Activated T-helper 1 cell treated with anti-CD3 and anti-CD28 coated beads, Interleukin-2, amount 50 U/mL, for 16 hours (primary cell): ENCODE measurements around the gene MUC22.
"Not testable (repeated sequence)": the region's sequence is repeated elsewhere in the genome, so short reads cannot be mapped to it uniquely, and the experiment has no call there.

Experiments
- DNase-seq, 2 donors: peaks; one replicate each; pipeline ENCODE4 v3.0.0-alpha.2; 2020; ENCODE audit warnings: low read depth in 1 of 2, low spot score in 1 of 2

MUC22 gene

DNA sequence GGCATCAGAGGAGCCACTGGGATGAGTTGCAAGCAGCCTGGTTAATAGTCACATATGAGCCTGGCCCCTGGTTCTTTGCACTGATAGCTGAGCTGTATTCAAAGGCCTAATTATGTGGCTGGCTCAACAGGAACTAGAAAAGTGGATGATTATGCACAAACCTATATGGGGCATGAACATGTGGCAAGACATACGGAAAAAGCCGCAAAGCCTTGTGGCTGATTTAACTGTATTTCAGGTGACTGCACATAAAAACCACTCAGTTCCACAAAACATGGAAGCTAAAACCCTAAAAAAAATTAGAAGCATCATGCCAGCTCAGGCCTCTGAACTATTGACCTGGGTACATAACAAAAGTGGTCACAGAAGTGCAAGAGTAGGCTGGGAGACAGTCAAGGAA, 13.0 kb upstream of the MUC22 start:
- DNase-seq = no peak

GRCh38 chr6:30998785-30999184, 11.5 kb upstream of the MUC22 start:
- no peak for DNase-seq

DNA sequence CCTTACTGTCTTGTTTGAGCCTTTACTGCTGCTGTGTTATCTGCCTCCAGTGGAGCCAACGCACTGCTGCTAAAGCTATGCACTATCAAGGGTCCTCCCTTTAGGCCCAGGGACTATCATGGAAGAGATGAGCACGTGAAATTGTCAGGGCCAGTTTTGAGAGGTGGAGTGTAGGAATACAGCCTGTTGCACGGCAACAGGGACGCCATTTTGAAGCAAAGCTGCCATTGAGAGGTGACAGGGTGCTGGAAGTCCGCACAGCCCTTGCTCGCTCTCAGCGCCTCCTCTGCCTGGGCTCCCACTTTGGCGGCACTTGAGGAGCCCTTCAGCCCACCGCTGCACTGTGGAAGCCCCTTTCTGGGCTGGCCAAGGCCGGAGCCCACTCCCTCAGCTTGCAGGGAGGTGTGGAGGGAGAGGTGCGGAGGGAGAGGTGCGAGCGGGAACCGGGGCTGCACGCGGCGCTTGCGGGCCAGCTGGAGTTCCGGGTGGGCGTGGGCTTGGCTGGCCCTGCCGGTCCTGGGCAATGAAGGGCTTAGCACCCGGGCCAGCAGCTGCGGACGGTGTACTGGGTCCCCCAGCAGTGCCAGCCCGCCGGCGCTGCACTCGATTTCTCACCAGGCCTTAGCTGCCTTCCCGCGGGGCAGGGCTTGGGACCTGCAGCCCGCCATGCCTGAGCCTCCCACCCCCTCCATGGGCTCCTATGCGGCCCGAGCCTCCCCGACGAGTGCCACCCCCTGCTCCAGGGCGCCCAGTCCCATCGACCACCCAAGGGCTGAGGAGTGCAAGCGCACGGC, 10.0 kb upstream of the MUC22 start:
- not testable (repeated sequence) for DNase-seq

GRCh38 chr6:31001281-31001888, 8.9 kb upstream of the MUC22 start:
- DNase-seq = no peak

DNA sequence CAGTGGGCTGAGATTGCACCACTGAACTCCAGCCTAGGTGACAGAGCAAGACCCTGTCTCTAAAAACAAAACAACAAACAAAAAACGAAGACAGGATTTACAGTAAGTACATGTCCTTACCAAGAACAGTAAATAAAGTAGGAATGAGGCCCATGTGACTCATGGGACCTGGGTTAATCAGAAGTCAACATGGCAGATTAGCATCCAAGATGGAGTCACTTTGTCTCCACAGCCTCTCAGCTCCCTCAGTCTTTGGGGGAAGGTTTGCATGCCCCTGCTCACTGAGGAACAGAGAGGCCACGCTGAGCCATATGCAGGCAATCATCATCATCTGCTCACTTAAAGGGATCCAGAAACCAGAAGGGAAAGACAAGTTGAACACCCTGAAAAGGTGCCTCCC, 7.8 kb upstream of the MUC22 start:
- DNase-seq = no peak

DNA sequence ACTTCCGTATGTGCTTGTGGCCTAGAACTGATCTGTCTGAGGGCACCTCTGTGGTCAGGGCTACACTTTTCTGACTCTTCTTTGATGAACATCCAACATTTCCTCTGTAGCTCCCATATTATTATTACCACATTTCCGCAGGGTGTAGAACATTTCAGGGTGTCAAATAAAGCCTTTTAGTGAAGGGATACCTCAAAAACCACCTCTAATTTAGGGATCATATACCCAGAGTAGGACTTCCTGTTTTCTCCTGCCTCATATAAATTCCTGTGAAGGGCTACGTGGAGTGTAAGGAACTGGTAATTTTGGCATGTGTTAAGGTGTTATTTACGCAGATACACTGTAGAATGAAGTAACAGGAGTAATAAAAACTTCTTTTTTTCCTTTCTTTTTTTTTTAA, 5.5 kb upstream of the MUC22 start:
- DNase-seq = no peak

DNA sequence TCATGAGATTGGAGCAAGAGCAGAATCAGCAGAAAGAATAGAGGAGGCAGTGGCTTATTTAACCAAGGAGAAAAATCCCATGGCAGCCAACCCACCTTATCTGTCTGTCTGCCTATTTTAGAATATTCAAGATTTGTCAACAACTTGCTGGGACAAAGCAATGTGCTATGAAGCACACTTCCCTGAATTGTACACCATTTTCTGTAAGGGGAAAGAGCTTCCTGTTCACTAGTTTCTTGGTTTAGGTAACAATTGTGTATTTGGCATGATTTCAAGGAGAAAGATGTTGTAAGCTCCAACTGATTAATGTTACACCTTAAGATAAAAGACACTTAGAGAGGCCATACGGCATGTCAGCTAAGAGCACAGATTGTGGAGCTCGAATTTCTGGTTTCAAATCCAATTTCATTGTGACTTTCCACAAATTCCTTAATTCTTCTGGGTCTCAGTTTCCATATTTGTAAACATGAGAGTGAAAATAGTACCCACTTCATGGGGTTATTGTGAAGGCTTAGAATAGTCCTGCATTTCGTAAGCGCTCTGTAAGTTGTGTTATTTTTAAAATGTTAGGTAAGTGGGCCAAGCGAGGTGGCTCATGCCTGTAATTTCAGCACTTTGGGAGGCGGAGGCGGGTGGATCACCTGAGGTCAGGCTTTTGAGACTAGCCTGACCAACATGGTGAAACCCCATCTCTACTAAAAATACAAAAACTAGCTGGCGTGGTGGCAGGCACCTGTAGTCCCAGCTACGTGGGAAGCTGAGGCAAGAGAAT, 4.8 kb upstream of the MUC22 start:
- DNase-seq = no peak

- no peak for DNase-seq
These were observed 2.6 kb upstream of the MUC22 start for GRCh38 chr6:31007694-31008093.

GRCh38 chr6:31008165-31008564, 2.1 kb upstream of the MUC22 start:
- DNase-seq = no peak

DNA sequence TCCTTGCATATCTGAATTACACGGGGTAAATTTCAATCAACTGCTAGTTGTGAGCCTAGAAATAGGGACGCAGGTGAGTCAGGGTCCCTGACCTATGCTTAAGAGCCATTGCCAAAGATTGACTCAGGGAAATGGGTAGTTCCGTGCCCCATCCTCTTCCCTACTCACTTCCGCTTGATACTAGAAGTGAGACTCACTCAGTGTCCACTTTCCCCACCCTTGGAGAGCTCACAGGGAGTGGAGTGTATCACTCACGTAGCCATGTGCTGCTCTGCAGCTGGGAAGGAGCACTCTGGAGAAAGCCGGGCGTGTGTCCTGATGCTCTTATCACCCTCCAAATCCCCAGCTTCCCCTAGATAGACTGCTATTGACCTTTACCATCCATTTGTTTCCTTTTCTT, 543 bp upstream of the MUC22 start:
- DNase-seq = no peak

DNA sequence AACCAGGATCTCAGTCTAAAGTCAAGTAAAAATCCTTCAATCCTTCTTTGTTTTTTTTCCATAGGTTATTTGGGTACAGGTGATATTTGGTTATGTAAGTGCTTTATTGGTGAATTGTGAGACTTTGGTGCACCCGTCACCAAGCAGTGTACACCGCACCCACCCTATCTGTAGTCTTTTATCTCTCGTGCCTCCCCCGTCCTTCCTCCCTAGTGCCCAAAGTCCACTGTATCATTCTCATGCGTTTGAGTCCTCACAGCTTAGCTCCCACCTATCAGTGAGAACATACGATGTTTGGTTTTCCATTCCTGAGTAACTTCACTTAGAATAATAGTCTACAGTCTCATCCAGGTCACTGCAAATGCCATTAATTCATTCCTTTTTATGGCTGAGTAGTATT, 879 bp downstream of the MUC22 start:
- DNase-seq = no peak

- no peak for DNase-seq
These were observed 6.5 kb downstream of the MUC22 start for GRCh38 chr6:31016659-31017299.

DNA sequence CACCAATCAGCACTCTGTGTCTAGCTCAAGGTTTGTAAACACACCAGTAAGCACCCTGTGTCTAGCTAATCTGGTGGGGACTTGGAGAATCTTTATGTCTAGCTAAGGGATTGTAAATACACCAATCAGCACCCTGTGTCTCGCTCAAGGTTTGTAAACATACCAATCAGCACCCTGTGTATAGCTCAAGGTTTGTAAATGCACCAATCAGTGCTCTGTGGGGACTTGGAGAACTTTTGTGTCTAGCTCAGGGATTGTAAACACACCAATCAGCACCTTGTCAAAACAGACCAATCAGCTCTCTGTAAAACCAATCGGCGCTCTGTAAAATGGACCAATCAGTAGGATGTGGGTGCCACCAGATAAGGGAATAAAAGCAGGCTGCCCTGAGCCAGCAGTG, 7.2 kb downstream of the MUC22 start:
- not testable (repeated sequence) for DNase-seq

DNA sequence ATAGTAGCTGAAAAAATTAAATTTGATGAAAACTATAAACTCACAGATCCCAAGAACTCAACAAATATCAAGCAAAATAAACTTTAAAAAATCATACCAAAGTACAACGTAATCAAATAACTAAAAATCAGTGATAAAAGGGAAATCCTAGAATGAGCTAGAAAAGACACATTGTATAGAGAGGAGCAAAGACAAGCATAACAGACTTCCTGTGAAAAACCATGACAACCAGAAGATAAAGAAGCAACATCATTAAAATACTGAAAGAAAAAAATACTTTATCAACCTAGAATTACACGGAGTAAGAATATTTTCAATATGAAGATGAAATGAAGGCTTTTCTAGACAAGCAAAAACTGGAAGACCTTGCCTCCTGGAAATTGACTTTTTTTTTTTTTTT, 9.8 kb downstream of the MUC22 start:
- no peak for DNase-seq

DNA sequence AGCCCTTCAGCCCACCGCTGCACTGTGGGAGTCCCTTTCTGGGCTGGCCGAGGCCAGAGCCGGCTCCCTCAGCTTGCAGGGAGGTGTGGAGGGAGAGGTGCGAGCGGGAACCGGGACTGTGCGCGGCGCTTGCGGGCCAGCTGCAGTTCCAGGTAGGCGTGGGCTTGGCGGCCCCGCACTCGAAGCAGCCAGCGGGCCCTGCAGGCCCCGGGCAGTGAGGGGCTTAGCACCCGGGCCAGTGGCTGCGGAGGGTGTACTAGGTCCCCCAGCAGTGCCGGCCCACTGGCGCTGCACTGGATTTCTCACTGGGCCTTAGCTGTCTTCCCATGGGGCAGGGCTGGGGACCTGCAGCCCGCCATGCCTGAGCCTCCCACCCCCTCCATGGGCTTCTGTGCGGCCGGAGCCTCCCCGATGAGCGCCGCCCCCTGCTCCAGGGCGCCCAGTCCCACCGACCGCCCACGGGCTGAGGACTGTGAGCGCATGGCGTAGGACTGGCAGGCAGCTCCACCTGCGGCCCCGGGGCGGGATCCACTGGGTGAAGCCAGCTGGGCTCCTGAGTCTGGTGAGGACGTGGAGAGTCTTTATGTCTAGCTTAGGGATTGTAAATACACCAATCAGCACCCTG, 10.5 kb downstream of the MUC22 start:
- not testable (repeated sequence) for DNase-seq

DNA sequence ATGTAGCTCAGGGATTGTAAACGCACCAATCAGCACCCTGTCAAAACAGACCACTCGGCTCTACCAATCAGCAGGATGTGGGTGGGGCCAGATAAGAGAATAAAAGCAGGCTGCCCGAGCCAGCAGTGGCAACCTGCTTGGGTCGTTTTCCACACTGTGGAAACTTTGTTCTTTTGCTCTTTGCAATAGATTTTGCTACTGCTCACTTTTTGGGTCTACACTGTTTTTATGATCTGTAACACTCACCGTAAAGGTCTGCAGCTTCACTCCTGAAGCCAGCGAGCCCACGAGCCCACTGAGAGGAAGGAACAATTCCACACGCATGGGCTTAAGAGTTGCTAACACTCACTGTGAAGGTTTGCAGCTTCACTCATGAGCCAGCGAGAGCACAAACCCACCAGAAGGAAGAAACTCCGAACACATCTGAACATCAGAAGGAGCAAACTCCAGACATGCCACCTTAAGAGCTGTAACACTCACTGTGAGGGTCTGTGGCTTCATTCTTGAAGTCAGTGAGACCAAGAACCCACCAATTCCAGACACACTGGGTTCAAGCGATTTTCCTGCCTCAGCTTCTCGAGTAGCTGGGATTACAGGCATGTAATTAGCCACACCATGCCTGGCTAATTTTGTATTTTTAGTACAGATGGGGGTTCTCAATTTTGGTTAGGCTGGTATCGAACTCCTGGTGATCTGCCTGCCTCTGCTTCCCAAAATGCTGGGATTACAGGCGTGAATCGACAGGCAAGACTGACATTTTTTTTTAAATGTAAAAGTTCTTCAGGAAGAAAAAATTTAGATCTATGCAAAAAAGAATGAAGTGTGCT, 11.6 kb downstream of the MUC22 start:
- DNase-seq = not testable (repeated sequence)

DNA sequence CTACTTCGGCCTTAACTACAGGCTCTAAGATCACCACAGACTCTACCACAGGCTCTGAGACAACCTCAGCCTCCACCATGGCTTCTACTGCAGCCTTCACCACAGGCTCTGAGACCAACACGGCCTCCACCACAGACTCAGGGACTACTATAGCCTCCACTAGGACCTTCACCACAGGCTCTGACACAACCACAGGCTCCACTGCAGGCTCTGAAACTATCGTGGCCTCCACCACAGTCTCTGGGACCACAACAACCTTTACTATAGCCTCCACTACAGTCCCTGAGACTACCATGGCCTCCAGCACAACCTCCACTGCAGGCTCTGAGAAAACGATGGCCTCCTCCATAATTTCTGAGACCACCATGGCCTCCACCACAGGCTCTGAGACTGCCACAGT, 15.3 kb downstream of the MUC22 start:
- DNase-seq = no peak

DNA sequence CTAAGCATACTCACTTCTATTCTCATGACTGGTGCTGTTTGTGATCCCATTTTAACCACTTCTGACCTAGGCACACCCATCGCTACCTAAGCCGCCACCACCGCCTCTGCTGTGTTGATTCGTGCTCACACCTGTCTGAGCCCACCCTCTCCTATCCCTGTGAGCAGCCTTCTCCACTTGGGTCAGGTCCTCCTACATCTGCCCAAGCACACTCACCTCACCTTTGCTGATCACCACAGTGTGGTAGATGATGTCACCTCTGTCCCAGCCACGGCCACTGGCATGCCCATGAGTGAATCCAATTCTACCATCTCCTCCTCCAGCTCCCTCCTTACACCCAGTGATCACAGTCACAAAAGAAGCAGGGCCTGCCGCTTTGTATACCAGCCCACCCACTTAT, 20.8 kb downstream of the MUC22 start:
- no peak for DNase-seq

DNA sequence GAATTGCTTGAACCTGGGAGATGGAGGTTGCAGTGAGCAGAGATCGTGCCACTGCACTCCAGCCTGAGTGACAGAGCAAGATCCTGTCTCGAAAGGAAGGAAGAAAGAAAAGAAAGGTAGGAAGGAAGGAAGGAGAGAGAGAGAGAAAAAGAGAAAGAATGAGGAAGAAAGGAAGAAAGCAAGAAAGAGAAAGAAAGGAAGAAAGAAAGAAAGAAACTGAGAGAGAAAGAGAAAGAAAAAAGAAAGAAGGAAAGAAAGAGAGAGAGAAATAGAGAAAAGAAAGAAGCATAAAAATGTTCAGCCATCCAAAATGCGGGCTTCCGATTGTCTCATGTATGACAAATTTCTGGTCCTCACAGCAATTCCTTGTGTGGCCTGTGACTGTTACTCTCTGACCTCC, 22.8 kb downstream of the MUC22 start:
- no peak for DNase-seq

DNA sequence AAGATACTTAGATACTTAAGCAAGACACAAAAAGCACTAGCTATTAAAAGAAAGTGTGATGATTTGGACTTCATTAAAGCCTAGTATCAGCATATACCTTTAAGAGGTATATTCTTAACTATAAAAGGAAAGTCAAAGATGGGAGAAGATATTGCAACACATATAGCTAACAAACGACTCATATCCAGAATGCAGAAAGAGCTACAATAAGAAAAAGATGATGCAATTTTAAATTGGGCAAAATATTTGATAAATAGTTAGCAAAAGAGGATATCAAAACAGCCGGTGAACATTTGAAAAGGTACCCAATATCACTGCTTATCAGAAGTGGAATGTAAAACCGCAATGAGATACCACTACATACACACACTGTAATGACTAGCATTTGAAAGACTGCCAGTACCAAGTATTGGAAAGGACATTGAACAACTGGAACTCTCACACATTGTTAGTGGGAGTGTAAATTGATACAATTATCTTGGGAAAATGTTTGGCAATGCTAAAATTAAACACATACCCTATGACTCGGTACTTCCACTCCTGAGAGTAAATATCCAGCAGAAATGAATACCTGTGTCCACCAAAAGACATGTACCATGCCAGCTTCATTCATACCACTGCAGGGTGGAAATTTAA, 25.7 kb downstream of the MUC22 start:
- no peak for DNase-seq
